ENCODE results near the gene NDUFAF3. TPM values are rescaled to one million over a fixed set of nuclear protein-coding genes. Genes with fewer than 3 reads are reported as not detected.

NDUFAF3 gene
- total and polyA plus RNA-seq, 2 donors (not counting 3 experiments of a cell fraction or from before 2014, with no cell fraction given), result 91.1 to 91.4 TPM

DNA sequence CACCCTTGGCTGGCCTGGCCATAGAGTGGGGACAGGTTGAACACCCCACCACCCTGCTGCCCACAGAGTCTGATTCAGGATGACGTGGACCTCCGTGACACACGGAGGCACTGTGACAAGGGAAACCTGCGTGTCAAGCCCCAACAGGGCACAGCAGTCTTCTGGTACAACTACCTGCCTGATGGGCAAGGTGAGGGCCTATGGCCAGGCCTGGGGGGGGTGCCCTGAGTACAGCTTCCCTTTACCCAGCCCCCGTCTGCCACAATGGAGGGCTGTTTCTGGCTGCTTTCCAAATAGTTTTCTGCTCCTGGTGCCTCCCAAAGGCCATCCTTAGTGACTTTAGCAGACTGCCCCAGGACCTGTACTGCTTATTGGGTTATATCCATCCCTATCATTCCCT is 15.9 kb upstream of the NDUFAF3 start:
- Histone ChIP-seq H3K9me1 (replicated peaks; ENCODE audit: control insufficient read depth, extremely low read depth, insufficient read depth, low read length) (no peaks in the 10 kb centered on the region), H3K4me2 (ENCODE audit: insufficient read depth, low read length) (peak overlapping the region; percentile 71), H3K27ac (ENCODE audit: insufficient read depth, low read depth, low read length) (no peak overlapping the region), H3K36me3 (ENCODE audit: control insufficient read depth in 2 of 2, extremely low read depth in 1 of 2, insufficient read depth in 2 of 2, low read length in 2 of 2) (no peaks in the 10 kb centered on the region), H3K9ac (replicated peaks; ENCODE audit: extremely low read depth, insufficient read depth, low read length) (peak overlapping the region; percentile 96), H3K79me2 (ENCODE audit: control insufficient read depth, insufficient read depth, low read length) (peaks cover 18% of the 10 kb centered on the region), H4K20me1 (replicated peaks; ENCODE audit: control insufficient read depth, extremely low read depth, insufficient read depth, low read length) (no peaks in the 10 kb centered on the region), H3K4me3 (replicated peaks in 1 of 3; ENCODE audit: insufficient read depth in 1 of 3, low read depth in 1 of 3, low read length in 3 of 3) (peak overlapping the region in 1 of 3 experiments; percentile 46), H3K4me1 (ENCODE audit: control insufficient read depth, extremely low read depth, insufficient read depth, low read length) (peaks cover 15% of the 10 kb centered on the region), H3K9me3 (replicated peaks; ENCODE audit: control insufficient read depth, insufficient read depth, low read length) (no peaks in the 10 kb centered on the region), H3K27me3 (ENCODE audit: control insufficient read depth in 2 of 2, insufficient read depth in 2 of 2, low read length in 2 of 2) (no peaks in the 10 kb centered on the region), H2AFZ (ENCODE audit: low read depth, low read length) (peak overlapping the region; percentile 72)
- no peak for TF ChIP-seq MAX (IDR thresholded peaks at IDR 0.05; ENCODE audit: insufficient read depth, insufficient read length)
- TF ChIP-seq GATA2 (IDR thresholded peaks at IDR 0.05; ENCODE audit: insufficient read depth, insufficient read length, low read depth, low read length), result no peak
- no peak for TF ChIP-seq JUN (IDR thresholded peaks at IDR 0.05; ENCODE audit: borderline replicate concordance, insufficient read depth, insufficient read length, low read depth)
- intact Hi-C loops (cut with micrococcal nuclease), result no loop called here
- POLR2A ChIA-PET, result interaction anchor here (1.6 to 3.7 kb wide), 2 partner anchors 15 to 18 kb away, joined by 8 to 40 read pairs; partner anchors contain the start of gene P4HTM
- FAIRE-seq (no peak), DNase-seq (ENCODE audit: low read depth, low spot score) (no peak)
- no TSS peak for BruUV-seq (replicated peaks)
- CTCF ChIA-PET, result interaction anchor here (1.3 to 12.8 kb wide), 4 partner anchors 16 to 88 kb away, joined by 3 to 254 read pairs (median 23); partner anchors contain the start of genes NDUFAF3, P4HTM and QRICH1
- dilution Hi-C loops (cut with MboI; ENCODE audit: extremely low pct_ligation_motif_present, low sequenced_read_pairs), result no loop called here

DNA sequence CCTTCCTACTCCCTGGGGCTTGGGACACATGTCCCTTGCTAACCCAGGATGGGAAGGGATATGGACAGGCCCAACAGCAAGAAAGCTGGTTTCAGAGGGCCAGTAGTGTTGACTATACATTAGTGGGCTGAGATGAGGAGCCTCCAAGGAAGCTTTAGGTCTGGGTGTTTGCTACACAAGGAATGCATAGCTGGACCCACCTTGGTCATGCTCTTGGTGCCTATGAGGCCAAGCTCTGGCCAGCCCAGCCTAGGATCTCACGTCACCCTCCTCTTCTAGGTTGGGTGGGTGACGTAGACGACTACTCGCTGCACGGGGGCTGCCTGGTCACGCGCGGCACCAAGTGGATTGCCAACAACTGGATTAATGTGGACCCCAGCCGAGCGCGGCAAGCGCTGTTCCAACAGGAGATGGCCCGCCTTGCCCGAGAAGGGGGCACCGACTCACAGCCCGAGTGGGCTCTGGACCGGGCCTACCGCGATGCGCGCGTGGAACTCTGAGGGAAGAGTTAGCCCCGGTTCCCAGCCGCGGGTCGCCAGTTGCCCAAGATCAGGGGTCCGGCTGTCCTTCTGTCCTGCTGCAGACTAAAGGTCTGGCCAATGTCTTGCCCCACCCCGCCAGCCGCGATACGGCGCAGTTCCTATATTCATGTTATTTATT is 15.4 kb upstream of the NDUFAF3 start:
- DNase-seq (ENCODE audit: low read depth, low spot score), result peak; percentile 51
- H2AFZ ChIP-seq (ENCODE audit: low read depth, low read length), result peak overlapping the region; percentile 72
- BruUV-seq (replicated peaks), result TSS peak; percentile 87
- H3K4me1 ChIP-seq (ENCODE audit: control insufficient read depth, extremely low read depth, insufficient read depth, low read length), result peaks cover 15% of the 10 kb centered on the region
- CTCF ChIA-PET, result interaction anchor here (0.9 to 12.8 kb wide), 10 partner anchors 10 to 443 kb away, joined by 3 to 254 read pairs (median 8); partner anchors contain the start of genes DALRD3, IMPDH2, NDUFAF3 and P4HTM
- intact Hi-C loops (cut with micrococcal nuclease) (loop anchor here (1.0 kb wide), 3 partner anchors 15 to 23 kb away; partner anchors contain the start of gene IMPDH2), dilution Hi-C loops (cut with MboI; ENCODE audit: extremely low pct_ligation_motif_present, low sequenced_read_pairs) (no loop called here)
- H3K4me2 ChIP-seq (ENCODE audit: insufficient read depth, low read length), result peak overlapping the region; percentile 71
- H3K36me3 ChIP-seq (ENCODE audit: control insufficient read depth in 2 of 2, extremely low read depth in 1 of 2, insufficient read depth in 2 of 2, low read length in 2 of 2), result peaks cover 0 to 3% of the 10 kb centered on the region in 2 experiments
- POLR2A ChIA-PET, result interaction anchor here (0.6 to 3.7 kb wide), 9 partner anchors 10 to 127 kb away, joined by 4 to 40 read pairs (median 10); partner anchors contain the start of genes DALRD3, IMPDH2, NDUFAF3 and P4HTM
- H3K9ac ChIP-seq (replicated peaks; ENCODE audit: extremely low read depth, insufficient read depth, low read length), result peak overlapping the region; percentile 96
- TF ChIP-seq EZH2 (IDR thresholded peaks at IDR 0.05; ENCODE audit: borderline replicate concordance, low read depth, low read length, severe bottlenecking) (no peak), JUN (IDR thresholded peaks at IDR 0.05; ENCODE audit: borderline replicate concordance, insufficient read depth, insufficient read length, low read depth) (no peak), GATA2 (IDR thresholded peaks at IDR 0.05; ENCODE audit: insufficient read depth, insufficient read length, low read depth, low read length) (no peak), MAX (IDR thresholded peaks at IDR 0.05; ENCODE audit: insufficient read depth, insufficient read length) (no peak), POLR2A (IDR thresholded peaks at IDR 0.05; ENCODE audit: low read depth, low read length) (peak; percentile 18), MYC (IDR thresholded peaks at IDR 0.05; ENCODE audit: low read depth, low read length) (no peak)
- peak overlapping the region; percentile 33 to 93 (median 46) for H3K4me3 ChIP-seq (replicated peaks in 1 of 3; ENCODE audit: insufficient read depth in 1 of 3, low read depth in 1 of 3, low read length in 3 of 3)
- H3K9me3 ChIP-seq (replicated peaks; ENCODE audit: control insufficient read depth, insufficient read depth, low read length), result no peaks in the 10 kb centered on the region
- FAIRE-seq, result peak; percentile 44
- H4K20me1 ChIP-seq (replicated peaks; ENCODE audit: control insufficient read depth, extremely low read depth, insufficient read depth, low read length), result no peaks in the 10 kb centered on the region
- H3K9me1 ChIP-seq (replicated peaks; ENCODE audit: control insufficient read depth, extremely low read depth, insufficient read depth, low read length), result no peaks in the 10 kb centered on the region
- H3K79me2 ChIP-seq (ENCODE audit: control insufficient read depth, insufficient read depth, low read length), result peaks cover 21% of the 10 kb centered on the region
- H3K27ac ChIP-seq (ENCODE audit: insufficient read depth, low read depth, low read length), result peak overlapping the region; percentile 57
- no peaks in the 10 kb centered on the region for H3K27me3 ChIP-seq (ENCODE audit: control insufficient read depth in 2 of 2, insufficient read depth in 2 of 2, low read length in 2 of 2)
